Stimulated activated CD4-positive, alpha-beta T cell treated with anti-CD3 and anti-CD28 coated beads, TNF-alpha, amount 100 ng/mL, for 1 hour (primary cell): ENCODE data around the gene NPM3.

Source experiments
- DNase-seq, 3 donors: peaks; one replicate each; pipeline ENCODE4 v3.0.0-alpha.2; 2020; ENCODE audit warnings: low read depth in 3 of 3, low spot score in 1 of 3

Gene NPM3

DNA sequence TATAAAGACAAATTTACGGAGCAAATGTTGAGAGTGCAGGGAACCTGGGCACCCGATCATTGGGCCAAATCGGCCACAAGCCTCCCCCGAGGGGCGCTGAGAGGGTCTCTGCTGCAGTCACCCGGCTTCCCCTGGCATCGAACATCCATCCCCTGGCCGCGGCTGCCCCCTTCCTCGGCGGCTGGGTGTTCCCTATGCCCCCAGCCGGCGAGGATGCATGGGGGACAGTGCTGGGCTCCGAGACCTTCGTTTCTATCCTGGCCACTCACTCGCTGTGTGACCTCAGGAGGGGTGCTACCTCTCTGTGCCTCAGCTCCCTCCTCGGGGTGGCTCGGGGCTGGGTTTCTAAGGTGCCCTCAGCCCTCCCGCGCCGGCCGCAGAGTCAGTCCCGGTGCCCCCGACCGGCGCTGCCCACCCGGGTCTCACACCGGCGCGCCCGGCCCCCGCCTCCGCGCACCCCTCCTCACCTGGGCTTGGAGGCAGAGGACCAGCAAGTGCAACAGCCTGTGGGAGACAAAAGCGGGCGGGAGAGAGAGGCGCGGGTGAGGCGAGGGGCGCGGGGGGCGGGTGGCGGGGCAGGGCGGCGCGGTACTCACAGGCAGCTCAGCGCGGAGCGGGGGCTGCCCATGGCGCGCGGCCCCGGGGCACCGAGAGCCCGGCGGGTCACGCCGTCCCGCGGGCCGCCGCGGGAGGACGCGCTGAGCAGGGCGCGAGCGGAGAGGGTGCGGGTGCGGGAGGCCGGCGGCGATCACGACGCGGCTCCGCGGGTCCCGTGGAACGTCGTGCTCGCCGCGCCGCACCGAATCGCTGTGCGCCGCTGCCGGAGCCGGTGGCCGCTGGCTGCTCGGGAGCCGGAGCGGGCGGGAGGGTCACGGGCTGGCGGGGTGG lies 7.7 kb downstream of the NPM3 start, which contains the start of gene FGF8:
Gene FGF8, minus strand, starts transcription at position 842 of the 888 bp plus-strand sequence. Its CDS starts 214 bp downstream, at position 628.
- DNase-seq = no peak

DNA sequence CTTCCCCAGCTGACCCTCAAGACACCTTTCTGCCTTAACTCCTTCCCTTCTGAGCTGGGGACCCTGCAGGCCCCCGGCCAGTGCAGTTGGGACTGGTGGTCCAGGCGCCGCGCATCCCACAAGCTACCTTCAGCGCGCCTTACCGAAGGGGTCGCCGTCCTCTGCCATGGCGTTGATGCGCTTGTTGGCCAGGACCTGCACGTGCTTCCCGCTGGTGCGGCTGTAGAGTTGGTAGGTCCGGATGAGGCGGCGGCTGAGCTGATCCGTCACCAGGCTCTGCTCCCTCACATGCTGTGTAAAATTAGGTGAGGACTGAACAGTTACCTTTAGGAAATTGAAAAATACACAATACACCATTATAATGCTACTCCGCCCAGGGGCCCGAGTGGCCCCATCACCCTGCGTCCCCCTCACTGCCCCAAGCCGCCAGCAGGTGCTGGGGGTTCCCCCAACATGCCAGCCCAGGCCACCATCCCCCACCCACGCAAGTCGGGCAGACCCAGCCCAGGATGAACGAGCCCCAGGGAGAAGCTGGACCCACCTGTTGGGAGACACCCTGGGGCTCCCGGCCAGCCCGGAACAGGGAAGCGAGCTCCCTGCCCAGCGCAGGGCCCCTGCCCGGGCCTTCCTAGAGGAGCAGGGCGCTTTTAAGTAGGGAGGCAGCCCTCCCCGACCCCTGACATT lies 8.5 kb downstream of the NPM3 start:
- DNase-seq = no peak

DNA sequence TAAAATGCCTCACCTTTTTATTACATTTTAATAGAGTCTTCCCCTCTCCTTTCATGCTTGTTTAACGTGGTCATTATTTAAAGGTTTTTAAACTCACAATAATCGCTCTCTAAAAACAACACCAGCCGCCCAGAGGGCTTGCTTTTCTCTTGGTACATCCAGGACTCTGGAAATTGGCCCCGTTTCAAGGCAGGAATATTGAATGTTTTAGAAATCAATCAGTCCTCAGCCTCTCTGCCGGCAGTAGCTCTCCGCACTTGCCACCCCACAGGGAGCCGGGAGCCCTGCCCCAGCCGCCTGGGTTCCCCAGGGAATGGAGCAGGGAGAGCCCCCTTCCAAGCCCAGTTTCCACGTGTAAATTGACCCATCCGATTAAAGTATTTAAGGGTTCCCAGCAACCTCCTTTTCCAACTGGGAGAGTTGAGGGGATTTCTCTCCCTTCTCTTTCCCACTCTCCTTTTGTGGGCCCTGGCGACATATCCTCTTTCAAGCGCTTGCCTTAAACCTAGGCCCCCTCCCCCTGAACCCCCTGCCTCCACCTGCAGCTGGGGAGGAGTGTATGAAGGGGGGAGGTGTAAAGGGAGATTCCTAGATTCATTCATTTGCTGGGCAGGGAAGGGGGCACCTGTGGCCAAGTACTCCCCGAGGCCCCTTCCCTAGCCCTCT lies 9.2 kb downstream of the NPM3 start:
- no peak for DNase-seq

DNA sequence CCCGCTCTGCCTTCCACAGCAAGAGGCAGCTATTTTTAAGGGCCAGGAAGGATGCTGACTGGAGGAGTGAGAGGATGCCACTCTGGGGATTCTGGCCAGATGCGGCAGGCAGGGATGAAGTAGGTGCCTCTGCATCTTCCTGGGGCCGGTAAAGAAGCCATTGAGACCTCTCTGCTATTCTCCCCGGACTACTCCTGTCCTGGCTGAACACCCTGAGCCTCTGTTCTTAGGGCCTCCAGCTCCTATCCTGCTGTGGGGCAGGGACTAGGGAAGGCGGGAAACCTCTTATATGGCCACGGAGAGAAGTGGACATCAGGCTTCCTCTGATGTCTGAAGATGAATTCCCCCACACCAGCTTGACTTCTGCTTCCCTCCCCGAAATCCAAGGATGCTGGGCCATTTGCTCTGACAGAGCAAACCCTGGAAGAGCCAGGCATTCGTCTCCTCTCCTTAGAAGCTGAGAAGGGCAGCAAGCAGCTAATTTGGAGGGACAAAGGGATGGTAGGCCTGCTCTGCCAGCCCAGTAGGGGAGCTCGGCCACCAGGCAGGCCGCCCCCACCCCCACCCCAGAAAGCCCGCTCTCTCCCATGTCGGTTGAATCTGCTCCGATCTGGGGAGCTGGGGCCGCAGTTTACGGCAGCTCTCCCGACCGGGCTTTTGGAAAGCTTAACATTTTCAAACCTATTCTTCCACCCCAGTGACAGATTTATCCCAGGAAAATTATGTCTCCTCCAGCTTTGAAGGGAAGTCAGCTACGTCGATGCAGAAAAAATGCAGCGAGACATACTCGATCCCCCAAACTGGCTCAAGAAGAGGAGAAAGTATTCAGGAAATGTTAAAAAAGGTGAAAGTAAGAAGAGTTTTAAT lies 10.1 kb downstream of the NPM3 start:
- no peak for DNase-seq

DNA sequence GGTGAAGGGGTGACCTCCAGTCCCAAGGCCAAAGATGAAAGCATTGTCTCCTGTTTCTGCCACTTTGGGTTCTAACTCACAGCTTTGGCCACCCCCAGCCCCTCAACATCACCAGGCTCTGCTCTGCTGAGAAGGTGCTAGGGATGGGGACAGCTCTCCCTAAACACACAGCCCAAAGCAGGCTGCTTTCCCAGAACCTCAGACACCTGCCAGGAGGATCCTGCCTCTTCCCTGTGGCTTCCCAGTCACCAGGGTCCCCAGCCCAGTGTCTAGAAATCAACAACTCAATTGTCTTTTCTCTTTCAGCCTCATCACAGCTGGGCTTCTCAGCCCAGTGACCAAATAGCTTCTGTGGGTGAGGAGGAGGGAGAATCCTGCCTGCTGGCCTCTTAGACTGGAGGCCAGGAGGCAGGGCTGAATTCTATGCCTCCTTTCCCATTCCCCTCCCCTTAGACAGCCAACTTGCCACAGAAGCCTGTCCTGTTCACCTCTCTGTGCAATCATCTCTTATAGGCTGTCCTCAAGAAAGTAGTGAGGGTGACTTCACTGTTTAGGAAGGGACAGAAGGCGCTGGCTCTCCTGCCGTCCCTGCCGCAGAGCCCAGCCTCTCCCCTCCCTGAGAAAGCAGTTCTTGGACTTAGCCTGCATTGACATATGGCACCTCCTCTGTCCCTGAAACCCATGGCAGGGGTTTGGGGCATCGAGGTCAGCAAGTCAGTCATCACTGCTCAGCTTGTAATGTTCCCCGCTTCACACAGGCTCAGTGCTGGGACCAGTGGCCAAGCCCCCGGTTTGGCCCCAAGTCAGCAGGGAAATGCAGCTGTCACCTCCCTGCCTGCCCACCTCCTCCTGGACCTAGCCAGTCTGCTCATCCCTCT lies 11.0 kb downstream of the NPM3 start:
- no peak for DNase-seq

DNA sequence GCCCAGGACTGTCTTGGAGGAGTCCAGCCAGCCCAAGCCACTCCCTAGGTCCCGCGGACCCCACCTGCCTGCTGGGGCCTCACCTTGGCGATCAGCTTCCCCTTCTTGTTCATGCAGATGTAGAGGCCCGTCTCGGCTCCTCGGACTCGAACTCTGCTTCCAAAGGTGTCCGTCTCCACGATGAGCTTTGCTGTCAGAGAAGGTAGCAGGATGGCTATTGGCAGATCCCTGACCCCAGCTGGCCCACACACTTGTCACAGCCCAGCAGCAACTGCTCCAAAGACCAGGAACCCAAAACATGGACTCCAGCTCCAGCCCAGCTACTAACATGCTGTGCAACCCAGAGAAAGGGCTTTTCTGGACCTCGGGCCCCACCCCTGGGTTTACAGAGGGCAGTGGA lies 11.9 kb downstream of the NPM3 start:
- no peak for DNase-seq

DNA sequence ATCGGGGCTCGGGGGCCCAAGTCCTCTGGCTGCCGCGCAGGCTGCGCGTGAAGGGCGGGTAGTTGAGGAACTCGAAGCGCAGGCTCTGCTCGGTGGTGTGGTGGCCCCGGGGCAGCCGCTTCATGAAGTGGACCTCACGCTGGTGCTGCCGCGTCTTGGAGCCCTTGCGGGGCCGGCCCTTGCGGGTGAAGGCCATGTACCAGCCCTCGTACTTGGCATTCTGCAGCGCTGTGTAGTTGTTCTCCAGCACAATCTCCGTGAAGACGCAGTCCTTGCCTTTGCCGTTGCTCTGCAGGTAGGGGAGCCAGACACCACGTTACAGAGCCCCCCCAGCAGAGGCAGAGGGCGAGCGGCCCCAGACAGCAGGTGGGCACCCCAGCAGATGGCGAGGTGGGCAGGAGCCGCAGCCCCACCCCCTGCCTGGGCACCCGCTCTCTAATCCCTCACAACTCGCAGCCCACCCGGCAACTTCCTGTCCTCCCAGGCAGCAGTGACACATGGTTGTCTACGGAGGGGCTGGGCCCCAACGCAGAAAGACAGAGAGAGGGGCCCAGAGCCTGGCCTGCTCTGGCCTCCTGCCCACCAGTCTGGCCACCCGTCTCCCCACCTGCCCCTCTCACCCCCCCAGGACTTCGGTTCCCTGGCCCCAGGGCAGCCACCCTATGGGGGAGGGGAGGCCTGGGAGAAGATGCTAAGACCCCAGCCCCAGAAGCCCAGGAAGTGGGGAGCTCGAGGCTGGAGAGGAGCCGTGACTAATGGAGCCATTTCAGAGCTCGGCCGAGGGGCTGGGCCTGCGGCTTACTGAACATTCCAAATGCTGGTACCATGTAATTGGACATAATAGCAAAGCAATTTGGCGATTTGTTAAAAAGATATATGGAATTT lies 12.7 kb downstream of the NPM3 start:
- DNase-seq = no peak

DNA sequence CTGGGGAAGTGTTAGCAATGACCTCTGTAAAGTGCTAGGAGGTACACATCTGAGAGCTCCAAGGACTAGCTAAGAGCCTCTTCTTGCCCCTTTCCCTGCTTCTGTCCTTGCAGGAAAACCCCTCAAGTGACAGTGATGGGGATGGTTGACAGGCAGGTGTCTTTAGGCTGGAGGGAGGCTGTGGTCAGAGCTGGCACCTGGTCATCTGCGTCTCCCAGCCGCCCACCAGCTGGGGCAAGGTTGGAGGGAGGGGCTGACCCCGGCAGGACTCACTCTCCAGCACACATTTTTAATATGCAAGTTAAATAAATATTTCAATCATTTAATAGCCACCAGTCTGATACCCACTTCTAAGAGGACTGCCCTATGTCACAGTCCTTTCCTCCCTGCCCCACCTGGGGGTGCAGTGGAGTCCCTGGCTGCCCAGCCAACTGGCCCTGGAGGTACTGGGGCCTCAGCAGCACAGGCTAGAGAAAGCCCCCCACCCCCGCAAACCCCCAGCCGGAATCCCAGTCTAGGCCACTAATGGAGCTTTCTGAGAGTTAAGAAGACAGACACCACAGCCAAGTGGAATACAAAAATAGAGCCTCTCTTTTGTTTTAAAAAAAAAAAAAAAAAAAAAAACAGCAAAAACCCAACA lies 13.6 kb downstream of the NPM3 start:
- DNase-seq = no peak

DNA sequence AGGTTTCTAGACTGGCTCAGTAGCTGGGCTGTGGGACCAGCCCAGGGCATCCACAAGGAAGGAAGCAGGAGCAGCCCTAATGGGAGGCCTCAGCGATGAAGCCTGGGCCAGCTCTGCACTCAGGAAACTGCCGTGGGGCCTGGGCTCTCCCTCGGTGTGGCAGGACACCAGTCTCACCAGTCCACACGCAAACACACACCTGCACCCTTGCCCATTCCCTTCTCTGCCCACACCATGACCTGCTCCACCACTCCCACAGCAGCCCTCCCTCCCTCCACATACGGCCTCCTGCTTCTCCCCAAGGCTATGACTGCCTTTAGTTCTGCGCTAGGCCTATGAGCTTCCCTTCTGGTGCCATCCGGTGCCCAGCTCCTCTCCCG lies 14.5 kb downstream of the NPM3 start:
- no peak for DNase-seq

DNA sequence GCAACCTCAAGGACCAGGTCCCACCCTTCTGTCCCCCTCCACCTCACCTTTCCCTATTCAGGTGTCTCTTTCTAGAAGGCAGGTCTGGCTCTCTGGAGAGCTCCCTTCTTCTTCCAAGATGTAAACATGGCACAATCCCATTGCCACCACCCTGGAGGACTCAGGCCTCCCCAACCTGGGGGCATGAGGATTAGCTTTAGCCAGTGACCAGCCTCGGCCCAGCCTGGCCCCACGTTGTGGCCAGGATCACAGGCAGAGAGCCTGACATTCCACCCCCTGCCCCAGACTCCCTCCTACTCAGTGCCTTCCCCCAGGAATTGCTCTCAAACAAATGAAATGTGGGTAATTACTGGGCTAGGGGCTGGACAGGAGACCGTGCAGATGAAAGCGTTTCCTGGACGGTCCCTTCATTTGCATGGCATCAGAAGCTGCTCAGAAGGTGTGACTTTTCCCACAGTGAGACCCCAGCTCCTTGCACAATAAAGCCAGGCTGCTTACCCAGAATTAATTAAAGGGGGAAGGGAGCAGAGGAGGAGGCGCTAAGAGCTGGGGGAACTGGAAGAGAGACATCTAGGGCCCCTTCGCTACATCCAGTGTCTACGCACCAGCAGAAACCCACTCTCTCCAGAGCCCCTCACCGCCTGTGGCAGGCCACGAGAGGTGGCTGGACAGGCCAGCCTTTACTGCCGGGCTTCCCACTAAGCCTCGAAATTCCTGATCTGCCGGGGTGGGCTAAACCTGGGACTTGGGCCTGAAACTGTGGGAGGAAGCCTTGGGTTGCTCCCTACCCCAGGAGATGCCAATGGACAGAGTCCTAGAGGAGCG lies 15.1 kb downstream of the NPM3 start:
- no peak for DNase-seq

DNA sequence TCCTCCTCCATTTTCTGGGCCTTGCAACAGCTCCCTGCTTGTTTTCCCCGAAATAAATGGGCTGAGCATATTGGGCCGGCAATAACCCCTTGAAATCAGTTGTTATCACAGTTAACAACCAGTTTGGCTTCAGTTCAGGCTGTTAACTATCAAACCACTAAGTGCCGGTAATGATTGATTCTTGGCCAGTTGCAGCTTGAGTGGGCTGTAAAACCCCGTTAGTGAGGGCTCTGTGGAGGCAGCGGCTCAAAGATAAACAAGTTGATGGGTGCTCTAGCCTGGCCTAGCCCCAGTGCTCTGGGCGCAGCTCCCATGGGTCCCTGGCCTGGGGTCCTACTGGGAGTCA lies 15.7 kb downstream of the NPM3 start:
- DNase-seq = no peak

DNA sequence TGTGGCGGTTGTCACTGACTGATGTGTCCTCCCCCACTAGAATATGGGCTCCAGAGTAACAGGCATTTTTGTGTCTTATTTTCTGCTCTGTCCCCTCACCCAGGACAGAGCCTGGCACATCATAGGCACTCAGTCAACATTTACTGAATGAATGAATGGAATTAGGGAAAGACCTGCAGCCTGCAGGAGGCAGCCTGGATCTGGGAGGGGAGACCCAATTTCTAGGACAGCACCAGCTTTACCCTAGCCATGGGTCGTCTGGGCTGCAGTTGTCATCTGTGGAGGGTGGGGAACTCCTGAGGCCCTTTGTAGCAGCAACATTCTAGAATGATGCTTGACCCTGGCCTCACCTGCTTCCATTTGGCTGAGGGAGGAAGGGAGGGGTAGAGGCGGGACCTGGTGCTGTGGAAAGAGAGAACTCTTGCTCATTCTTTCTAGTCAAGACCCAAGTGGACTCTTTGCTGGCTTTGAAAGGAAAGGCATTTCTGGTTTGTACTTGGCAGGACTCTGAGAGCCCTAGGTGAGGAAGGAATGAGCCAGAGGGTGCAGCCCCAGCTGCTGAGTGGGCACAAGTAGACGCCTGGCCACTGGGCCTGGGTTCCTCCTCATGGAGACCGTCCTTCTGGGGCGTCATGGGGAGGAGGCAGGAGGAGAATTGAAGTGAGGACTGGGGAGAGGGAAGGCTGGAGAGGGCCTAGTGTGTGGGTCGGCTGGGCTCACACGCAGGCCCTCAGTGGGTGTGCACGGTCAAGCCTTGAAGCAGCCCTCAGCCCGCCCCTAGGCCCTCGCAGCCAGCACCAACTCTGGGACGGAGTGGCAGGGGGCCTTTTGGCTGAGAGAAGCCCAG lies 16.3 kb downstream of the NPM3 start:
- DNase-seq = no peak

DNA sequence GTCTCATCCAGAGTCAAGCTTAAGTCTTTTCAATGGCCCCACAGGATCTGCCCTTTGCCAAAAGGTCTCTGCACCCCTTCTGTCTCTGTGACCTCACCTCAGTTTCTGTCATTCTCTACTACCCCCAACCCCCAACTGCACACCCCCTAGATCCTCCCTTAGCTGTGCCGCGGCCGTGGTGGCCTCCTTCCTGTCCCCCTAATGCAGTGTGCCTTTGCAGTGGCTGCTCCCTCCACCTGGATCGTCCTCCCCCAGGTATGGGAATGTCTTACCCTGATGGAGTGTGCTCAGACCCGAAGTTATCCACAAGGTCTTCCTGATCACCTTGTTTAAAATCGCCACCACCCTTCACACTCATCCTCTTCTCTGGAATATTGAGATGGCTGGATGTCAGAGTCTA lies 16.9 kb downstream of the NPM3 start:
- DNase-seq = no peak

DNA sequence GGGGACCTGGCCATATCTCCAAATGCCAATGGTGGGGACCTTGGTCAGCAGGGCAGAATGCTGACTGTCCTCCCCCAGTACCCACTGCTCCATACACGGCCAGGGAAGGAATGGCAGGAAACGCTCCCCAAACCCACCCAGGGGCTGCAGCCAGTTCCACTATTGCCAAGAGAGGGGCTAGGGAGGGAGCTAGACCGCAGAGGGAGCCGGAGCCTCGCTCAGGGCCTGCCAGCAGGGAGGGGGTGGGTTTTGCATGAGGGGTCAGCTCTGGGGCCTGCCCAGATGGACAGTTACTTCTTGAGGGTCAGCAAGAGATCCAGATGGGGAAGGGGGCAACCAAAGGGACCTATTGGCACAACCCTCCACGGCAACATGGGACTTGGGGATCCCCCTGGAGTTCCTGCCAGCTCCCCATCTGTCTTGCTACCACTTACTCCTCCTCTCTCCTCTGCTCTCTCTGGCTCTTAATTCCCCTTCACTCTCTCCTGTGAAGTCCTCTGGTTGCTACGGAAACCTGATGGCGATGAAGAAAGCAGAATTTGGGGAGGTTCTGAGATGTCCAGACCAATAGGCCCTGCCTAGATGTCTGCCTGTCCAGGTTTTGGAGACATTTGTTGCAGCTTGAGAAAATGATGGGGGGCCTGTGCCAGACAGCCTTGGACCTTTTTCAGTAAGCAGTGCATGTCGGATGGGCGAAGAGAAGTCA lies 20.0 kb downstream of the NPM3 start:
- no peak for DNase-seq

DNA sequence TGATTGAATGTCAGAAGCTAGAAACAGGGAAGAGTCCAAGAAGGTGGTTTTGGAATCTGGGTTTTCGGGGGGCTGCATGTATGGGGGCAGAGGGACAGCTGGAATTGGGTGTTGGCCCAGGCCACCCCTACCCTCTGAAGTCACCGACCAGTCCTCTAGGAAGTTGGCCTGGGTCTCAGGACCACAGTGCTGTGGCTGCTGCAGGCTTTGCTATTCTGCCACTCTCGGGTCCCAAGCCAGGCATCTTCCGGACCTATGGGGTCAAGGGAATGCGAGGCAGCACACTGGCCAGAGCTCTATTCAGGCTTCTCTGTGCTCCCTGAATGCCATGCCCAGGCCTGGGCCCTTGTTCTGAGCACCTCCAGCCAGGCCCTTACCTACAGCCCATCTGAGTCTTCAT lies 20.5 kb downstream of the NPM3 start:
- DNase-seq = no peak

DNA sequence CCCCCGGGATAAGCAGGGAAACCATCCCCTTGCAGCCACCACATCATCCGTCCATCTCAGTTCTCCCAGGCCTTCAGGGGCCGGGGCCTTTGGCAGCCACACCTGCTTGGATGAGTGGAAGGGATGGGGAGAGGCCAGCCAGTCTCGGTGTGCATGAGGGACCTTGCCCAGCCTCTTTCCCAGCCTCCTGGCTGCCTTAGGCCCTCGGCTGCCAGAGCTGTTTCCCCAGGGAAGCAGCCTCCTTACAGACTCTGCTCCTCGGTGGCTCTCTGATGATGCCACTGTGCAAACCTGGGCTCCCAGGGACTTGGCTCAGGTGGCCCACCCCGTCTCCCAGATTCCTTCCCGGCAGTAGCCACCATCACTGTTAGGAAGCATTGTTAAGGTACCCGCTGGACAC lies 22.0 kb downstream of the NPM3 start:
- DNase-seq = no peak
